Lung microvascular endothelial cell (primary cell): Measurements from ENCODE around the gene ISL2. TPM values are rescaled to one million over a fixed set of nuclear protein-coding genes. Genes with fewer than 3 reads are reported as not detected.

Experiments used
- DNase-seq, 2 donors: peaks; one replicate each; pipeline versions ENCODE4 v3.0.0 to v3.0.0-alpha.2; 2010; ENCODE audit warnings: low read depth in 2 of 2
- total RNA-seq: library from RNA; depleted of rRNA; stranded (reverse); fragments of >200 nt; gene quantifications from 2 replicates; pipeline ENCODE4 v1.2.1, GENCODE V29; 2014

Gene ISL2
- total RNA-seq, 1 donor from 2014 or later, result 0.40 TPM

GRCh38 chr15:76368122-76368621 lies 31.6 kb downstream of the ISL2 start:
- DNase-seq, result peak; percentile 20 to 21

GRCh38 chr15:76376029-76376428 lies 39.5 kb downstream of the ISL2 start:
- DNase-seq, result no peak

- DNase-seq, result no peak
These were observed 40.2 kb downstream of the ISL2 start for GRCh38 chr15:76376816-76377215.

- DNase-seq, result no peak
These were observed 40.6 kb downstream of the ISL2 start for GRCh38 chr15:76377217-76377616.

GRCh38 chr15:76377751-76378150 lies 41.2 kb downstream of the ISL2 start:
- no peak for DNase-seq

GRCh38 chr15:76378691-76379090 lies 42.1 kb downstream of the ISL2 start:
- no peak for DNase-seq

GRCh38 chr15:76380249-76380648 lies 43.7 kb downstream of the ISL2 start:
- peak; percentile 5 to 68 for DNase-seq

- no peak for DNase-seq
These were observed 44.8 kb downstream of the ISL2 start for GRCh38 chr15:76381366-76381765.

- no peak for DNase-seq
These were observed 46.6 kb downstream of the ISL2 start for GRCh38 chr15:76382987-76383728.

GRCh38 chr15:76384409-76384808 lies 47.8 kb downstream of the ISL2 start:
- DNase-seq, result no peak

- DNase-seq, result no peak
These were observed 49.6 kb downstream of the ISL2 start for GRCh38 chr15:76386178-76386577.

- DNase-seq, result no peak
These were observed 50.4 kb downstream of the ISL2 start for GRCh38 chr15:76386926-76387325.

- DNase-seq, result no peak
These were observed 54.0 kb downstream of the ISL2 start for GRCh38 chr15:76390571-76390970.

GRCh38 chr15:76391309-76391708 lies 54.7 kb downstream of the ISL2 start:
- no peak for DNase-seq

GRCh38 chr15:76391847-76392246 lies 55.3 kb downstream of the ISL2 start:
- DNase-seq, result no peak

Other genes starting within 250 kb of the ISL2 start
- gene ETFA, start 25.3 kb upstream of the ISL2 start, total RNA-seq, result 131 and 158 TPM in 2 replicates